Hippocampal formation (tissue), 2 donors: ENCODE measurements around the gene PLD4.
"Not testable (repeated sequence)": the region's sequence is repeated elsewhere in the genome, so short reads cannot be mapped to it uniquely, and the experiment has no call there.

Source experiments
- DNase-seq, 2 donors: peaks; one replicate each; lab custom pipeline; 2025; lab: John Stamatoyannopoulos, UW

The PLD4 gene

DNA sequence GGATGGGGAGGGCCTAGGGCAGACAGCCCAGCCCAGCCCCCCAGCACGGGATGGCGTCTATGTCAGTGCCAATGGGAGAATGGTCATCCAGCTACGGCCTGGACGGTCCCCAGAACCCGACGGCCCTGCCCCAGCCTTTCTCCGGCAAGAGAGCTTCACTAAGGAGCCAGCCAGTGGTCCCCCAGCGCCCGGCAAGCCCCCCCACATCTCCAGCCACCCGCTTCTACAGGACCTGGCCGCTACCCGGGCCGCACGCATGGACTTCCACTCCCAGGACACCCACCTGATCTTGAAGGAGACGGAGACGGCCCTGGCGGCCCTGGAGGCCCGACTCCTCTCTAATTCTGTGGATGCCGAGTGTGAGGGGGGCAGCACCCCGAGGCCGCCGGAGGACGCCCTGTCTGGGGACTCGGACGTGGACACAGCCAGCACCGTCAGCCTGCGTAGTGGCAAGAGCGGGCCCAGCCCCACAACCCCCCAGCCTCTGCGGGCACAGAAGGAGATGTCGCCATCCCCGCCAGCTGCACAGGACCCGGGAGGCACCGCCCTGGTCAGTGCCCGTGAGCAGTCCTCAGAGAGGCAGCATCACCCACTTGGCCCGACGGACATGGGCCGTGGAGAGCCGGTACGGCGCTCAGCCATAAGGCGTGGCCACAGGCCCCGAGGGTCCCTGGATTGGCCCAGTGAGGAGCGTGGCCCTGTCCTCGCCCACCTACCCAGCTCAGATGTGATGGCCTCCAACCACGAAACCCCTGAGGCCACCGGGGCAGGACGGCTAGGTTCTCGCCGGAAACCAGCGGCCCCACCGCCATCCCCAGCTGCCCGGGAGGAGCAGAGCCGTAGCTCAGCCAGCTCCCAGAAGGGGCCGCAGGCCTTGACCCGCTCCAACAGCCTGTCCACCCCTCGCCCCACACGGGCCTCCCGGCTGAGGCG, 37.7 kb upstream of the PLD4 start:
- DNase-seq: no peak

DNA sequence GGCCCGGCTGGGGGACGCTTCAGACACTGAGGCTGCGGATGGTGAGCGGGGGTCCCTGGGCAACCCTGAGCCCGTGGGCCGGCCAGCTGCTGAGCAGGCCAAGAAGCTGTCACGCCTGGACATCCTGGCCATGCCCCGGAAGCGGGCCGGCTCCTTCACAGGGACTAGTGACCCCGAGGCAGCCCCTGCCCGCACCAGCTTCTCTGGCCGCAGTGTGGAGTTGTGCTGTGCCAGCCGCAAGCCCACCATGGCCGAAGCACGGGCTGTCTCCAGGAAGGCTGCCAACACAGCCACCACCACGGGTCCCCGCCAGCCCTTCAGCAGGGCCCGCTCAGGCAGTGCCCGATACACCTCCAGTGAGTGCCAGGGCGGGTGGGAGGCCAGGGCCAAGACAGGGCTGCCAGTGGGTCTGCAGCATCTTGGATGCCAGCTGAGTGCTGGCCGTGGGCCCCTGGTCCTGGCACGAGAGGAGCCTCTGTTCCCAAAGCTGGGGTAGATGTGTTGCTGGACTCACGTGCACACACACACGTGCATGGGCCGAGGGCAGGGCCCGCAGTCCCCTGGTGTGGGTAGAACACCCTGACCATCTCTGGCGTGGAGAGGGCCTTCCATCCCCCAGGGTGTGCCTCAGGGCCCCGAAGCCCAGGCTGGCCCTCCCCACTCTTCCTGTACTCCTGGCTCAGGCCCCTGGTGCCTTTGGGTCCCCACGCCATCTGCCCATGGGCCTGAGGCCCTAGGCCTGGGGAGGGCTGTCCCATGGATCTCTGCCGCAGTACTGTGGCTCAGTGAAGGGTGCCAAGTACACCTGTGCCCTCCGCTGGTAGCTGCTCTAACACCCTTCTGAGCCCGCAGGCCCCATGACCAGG, 36.8 kb upstream of the PLD4 start:
- no peak for DNase-seq

DNA sequence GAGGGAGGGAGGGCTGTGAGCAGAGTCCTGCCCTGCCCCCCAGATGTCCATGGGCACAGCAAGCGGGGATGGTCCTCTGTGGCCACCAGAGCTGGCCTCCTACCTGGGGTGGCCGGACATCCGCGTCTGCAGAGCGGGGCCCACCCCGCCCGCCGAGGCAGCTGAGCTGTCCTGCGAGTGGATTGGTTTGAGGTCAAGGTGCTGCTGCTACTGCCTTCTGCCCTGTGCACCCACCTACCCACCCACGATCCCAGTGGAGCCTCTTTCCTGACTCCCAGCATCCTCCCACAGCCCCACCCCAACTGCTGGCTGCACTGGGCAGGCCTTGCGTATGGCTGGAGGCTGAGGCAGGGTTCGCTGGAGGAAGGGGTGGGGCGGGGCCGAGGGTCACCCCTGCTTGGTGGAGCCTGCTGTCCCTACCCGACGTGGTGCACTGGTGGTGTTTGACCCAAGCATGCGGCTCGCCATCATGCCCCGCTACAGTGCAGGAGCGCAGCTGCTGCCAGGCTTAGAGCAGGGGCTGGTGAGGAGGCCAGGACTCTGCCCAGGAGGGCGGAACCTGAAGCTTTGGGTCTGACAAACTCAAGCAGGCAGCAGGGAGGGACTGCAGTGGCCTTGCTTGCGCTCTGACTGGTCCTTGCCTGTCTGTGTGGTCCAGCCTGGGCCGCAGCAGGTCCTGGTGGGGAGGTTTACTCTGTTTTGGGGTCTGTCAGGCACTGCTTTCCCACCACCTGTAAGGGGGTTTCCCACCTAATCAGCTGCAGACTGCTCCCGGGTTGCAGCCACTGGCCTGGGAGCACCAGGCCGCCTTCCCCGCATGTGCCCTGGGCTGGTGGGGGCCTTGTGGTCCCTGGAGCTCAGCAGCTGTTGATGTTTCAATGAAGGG, 35.9 kb upstream of the PLD4 start:
- DNase-seq: no peak

DNA sequence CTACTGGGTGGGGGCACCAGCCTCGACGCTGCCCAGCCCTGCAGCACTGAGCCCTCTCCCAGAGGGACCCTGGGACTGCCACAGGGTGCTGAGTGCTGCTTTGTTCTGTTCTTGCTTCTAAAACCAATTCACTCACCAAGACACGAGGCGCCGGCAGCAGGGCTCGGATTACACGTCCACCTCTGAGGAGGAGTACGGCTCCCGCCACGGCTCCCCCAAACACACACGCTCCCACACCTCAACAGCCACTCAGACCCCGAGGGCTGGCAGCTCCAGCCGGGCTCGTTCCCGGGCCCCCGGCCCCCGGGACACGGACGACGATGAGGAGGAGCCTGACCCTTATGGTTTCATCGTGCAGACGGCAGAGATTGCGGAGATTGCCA, 35.3 kb upstream of the PLD4 start:
- no peak for DNase-seq

DNA sequence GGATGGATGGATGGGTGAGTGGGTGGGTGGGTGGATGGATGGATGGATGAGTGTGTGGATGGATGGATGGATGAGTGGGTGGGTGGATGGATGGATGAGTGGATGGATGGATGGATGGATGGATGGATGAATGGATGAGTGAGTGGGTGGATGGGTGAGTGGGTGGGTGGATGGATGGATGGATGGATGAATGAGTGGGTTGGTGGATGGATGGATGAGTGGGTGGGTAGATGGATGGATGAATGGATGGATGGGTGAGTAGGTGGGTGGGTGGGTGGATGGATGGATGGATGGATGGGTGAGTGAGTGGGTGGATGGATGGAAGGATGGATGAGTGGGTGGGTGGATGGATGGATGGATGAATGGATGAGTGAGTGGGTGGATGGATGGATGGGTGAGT, 34.4 kb upstream of the PLD4 start:
- DNase-seq: not testable (repeated sequence)

DNA sequence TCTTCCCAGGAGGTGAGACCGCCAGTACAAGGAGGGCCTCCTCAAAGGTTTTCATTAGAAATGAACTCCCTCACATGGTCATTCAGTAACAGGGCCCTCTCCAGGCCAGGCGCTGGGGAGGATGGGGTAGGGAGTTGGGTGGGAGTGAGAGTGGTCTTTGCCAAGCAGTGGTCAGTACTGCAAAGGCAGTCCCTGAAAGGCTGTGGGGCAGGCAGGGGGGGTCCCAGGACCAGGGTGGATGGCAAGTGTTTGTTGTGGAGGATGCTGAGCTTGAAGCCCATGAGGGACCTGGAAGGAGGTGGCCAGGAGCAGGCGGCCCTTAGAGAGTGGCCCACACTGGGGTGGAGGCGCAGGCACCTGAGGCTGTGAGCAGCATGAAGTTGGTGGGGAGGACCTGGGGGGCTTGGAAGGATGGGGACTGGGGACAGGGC, 33.5 kb upstream of the PLD4 start:
- DNase-seq: no peak

DNA sequence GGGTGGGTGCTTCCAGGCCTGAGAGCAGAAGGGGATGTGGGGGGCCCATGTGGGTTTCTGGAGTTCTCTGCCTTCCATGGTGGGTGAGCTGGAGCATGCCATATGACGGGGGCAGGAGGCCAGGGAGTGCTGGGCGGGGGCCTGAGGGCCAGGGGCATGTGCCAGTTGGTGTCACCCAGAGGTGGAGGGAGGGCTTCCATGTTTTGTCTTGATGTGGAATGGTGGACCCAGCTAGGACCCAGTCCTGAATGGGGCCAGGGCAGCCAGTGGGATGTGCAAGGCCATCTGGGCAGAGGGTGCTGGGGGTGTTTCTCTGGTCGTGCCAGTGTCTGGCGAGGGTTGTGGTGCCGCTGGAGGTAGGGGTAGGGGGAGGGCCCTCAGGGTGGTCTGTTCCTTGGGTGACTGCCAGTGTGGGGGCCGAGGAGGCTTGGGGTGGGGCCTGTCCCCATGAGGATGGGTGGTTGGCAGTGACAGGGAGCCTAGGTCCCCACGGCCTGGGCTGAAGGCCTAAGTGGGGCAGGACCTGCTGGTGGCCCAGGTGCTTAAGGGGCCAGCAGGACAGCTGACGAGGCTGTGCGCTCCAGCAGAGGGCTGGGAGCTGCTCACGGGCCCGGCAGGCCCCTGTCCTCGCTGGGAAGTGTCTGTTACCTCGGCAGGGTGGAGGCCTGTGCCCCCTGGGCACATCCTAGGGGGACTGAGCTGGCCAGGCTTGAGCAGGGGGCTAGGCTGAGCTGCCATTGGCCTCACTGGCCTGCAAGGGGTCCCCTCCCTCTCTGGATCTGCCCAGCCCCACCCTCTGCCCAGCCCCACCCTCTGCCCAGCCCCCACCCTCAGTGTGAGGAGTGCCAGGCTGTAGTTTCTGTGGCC, 32.8 kb upstream of the PLD4 start:
- DNase-seq: no peak

DNA sequence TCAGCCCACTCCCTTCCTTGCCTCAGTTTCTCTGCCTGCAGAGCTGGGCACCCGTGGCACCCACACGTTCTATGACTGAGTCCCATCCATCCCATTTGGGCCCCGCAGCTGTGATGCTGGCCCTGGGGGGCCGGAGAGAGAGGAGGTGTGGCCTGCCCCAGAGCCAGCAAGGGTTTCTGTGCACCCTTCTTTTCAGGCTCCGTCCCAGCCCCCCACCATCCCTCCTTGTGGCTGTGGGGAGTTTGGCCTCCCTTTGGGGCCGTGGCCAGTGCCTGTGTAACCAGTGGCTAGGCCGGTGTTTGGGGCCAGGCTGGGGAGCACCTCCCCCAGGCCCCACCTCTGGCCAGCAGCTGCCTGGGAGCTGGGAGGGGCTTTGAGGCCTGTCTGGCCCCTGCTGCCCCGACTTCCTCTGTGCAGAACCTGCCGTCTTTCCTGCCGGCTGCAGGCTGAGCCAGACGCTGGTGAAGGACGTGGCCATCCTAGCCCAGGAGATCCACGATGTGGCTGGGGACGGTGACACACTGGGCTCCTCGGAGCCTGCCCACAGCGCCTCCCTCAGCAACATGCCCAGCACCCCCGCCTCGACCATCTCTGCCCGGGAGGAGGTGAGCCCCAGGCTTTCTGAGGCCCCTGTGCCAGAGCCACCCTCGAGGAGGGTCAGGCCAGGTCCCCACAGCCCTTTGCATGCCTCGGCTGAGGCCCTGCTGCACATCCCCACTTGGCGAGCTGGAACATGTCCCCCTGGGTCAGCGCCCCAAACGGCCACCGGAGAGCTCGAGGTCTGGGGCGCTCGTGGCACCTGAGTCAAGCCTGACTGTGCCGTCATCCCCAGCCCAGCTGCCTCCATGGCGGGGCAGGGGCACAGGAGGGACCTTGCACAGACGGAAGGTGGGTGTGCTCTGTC, 31.9 kb upstream of the PLD4 start:
- no peak for DNase-seq

DNA sequence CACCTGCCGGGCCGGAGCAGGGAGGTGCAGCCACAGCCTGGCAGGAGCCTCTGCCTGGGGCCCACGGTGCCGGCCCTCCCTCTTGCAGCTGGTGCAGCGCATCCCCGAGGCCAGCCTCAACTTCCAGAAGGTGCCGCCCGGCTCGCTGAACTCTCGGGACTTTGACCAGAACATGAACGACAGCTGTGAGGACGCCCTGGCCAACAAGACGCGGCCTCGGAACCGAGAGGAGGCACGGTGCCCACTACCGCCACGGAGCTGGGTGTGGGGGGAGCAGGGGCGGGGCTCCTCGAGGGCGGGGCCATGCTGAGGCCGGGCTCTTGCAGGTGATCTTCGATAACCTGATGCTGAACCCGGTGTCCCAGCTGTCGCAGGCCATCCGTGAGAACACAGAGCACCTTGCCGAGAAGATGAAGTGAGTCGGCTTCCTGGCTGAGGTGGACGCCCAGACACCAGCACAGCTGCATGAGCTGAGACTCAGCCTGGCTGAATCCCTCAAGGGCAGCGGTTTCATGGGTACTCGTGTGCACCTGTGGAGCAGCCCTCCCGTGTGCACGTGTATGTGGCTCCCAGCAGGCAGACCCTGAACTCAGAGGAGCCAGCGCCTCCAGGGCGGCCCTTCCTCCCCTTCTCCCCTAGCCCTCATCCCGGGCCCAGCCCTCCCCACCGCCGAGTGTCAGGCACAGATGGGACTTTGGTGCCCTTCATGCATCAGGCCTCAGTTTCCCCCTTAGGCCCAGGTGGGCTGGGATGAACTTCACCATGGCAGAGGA, 31.1 kb upstream of the PLD4 start:
- DNase-seq: no peak

DNA sequence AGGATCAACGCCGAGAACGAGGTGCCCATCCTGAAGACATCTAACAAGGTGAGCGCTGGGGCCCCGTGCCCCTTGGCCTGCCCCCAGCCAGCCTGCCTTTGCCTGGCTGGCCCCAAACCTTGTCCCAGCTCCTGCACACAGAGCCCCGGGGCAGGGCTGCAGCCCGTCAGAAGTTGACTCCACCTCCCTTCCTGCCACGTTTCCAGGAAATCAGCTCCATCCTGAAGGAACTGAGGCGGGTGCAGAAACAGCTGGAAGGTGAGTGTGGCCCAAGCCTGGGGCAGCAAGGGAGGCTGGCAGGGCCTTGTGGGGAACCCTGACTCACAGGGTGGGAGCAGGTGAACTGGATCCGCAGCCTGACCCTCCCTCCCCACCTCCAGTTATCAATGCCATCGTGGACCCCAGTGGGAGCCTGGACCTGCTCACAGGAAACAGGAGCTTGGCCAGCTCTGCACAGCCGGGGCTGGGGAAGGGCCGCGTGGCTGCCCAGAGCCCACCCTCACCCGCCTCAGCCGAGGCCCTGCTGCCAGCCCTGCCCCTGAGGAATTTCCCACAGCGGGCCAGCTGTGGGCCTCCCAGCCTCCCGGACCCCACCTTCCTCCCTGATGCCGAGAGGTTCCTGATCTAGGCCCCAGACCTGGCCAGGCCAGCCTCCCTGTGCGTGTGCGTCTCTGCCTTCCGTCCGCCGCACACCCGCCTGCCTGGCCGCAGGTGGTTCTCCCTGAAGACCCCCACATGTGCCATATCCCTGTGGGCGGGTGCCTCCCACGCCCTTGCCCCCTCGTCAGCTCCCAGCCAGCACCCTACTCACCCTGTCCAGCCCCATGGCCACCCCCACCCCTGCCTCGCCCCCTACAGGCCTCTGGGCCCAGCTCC, 30.1 kb upstream of the PLD4 start:
- DNase-seq: no peak

DNA sequence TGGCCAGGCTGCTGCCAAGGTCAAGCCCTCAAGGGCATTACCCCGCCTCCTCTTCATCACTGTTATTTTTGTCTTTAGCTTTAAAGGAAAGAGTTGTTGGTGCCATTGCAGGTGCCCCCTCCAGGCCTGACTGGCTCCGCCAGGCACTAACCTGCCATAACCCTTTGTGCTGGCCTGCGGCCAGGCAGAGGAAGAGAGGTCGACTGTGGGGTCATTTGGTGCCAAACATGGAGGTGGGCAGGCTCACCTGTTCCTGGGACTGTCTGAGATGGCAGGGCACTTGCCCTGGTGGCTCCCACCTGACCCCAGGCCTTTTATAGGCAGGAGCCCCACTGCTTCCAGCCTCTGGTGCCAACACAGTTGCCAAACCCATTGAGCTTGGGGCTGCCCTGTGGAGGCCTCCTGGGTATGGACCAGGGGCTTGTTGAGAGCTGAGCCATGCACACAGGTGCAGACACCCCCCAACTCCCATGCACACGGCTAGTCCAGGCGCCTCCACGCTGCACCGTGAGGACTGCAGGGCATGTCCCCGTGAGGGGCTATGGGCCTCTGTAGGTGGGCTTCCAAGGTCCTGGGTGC, 29.4 kb upstream of the PLD4 start:
- DNase-seq: no peak

DNA sequence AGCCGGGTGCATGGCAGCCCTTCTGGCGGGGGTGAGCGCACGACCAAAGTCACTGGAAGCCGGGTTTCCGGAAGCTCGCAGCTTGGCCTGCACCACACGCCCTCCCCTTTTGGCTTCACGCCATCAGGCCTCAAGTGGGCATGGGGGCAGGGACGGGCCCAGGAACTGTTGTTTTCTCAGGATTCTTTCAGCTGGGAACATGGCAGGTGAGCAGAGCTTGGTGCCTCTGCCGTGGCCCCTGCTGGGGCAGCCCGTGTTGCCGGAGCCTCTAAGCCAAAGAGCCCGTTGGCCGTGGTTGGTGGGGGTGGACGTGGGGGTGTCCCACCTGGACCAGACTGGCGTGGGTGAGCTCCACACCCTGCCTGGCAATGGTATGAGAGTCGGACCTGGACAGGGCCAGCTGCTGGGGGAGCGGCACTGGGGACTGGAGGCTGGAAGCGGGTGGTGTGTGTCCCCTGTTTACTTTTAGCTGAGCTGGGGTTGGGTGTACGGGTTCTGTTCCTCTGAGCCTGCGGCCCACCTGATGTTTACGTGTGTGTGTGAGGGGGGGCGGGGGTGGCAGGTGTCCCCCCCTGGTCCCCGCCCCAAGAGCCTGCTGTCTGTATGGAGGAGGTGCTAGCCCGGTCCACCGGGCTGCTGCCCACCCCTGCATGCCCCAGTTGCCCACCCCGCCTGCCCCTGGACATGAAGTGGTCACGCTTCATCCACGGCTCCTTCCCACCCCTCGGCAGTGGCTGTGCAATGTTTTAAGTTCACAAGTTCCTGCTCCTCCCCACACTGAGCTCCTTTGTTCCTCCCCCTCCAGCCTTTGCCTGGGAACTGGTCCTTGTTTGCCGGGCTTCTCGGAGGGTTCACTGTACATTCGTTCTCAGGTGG, 28.7 kb upstream of the PLD4 start:
- no peak for DNase-seq

DNA sequence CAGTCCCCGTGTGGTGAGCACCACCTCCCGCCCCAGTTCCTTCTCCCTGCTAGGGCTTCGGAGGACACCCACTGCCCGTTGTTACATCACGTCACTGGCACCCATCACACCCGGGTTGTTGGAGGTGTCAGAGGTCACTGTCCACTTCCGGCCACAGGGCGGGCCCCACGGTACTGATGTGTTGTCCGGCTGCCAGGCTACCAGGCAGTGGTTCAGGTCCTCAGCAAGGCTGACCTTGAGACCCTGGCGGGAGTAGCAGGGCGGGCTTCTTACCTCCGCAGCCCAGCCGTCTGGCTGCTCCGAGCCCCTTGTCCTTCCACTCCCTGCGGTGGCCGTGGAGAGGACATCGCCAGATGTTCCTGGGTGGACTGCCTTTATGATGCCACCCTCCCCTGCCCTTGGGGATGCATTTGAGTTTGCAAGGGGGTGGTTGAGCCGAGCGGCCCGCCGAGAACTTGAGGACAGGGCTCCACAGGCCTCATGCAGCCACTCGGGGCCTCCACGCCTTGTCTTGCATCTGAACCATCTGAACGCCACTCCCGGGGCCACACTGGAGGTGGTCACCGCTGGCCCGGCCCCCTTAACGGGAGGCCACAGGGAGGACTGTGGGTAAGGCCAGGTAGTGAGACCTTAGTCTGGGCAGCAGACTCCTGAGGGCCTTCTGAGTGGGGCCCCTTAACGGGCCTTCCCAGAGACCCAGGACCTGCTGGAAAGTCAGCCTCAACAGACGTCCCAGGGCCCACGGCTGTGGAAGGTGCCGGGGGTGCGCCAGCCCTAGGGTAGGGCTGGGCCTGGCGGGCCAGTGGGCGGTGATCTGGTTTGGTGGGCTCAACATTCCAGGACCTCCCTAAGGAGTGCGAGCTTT, 27.1 kb upstream of the PLD4 start:
- DNase-seq: no peak

DNA sequence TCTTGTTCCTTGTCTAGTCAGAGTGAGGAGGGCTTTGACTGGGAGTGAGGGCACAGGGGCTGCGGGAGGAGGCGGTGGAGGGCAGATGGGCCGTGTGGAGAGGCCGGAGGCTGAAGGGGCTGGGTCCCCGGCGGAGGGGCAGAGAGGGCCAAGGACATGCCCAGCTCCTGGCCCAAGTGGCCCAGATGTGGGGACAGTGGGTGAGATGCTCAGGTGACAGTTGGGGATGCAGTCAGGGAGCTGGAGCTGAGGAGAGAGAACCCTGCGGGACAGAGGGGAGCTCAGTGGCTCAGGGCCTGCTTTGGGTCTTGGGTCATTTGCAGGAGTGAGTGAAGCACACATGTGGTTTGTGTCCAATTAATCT, 26.5 kb upstream of the PLD4 start:
- DNase-seq: no peak

DNA sequence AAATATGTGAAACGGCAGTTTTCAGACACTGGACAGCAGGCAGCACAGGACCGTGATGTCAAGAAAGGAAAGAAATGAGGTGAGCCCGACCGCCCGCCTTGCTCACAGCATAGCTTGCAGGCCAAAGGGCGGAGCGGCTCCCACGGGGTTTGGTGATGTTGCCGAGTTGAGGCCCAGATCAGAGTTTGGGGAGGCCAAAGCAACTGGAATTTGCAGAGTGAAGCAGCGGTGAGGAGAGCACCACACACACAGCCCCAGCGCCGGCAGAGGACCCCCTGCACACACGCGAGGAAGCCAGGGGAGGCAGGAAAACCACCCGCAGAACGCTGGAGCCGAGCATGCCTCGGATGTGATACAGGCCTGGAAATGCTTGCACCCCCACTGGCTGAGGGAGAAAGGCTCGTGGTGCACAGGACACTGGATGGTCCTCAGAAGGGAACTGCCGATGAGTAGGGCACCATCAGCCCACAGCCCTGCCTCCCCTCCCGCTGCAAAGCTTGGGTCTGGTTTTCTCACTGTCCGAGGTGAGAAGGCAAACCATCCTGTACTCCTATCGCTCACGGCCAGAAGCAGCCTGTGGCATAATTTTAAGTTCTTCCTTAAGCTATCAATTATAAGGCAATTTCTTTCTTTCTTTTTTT, 25.7 kb upstream of the PLD4 start:
- no peak for DNase-seq
